ENCODE measurements around the gene ZNF862. TPM values are rescaled to one million over a fixed set of nuclear protein-coding genes. Genes with fewer than 3 reads are reported as not detected.

ZNF862 gene
- polyA plus RNA-seq, 3 donors, result 1.3 to 18.4 (median 2.7) TPM

GRCh38 chr7:149826344-149827088, 11.7 kb upstream of the ZNF862 start:
- H3K4me3 ChIP-seq (replicated peaks in 1 of 3; ENCODE audit: low read depth in 2 of 3, low read length in 3 of 3), result no peak overlapping the region
- H3K9me3 ChIP-seq (replicated peaks in 1 of 2; ENCODE audit: control insufficient read depth in 1 of 2, insufficient read depth in 1 of 2, low read length in 2 of 2), result no peaks in the 10 kb centered on the region
- 78% methylated on average over 9 of the region's 12 CpGs for WGBS (ENCODE audit: insufficient coverage)
- no peak for DNase-seq
- H3K4me1 ChIP-seq (ENCODE audit: control insufficient read depth in 1 of 2, insufficient read depth in 2 of 2, low read length in 2 of 2), result no peaks in the 10 kb centered on the region
- H2AFZ ChIP-seq (ENCODE audit: insufficient read depth, low read depth, low read length, poor library complexity, severe bottlenecking), result no peak overlapping the region
- H4K20me1 ChIP-seq (ENCODE audit: insufficient read depth, low read length), result no peaks in the 10 kb centered on the region
- no peak overlapping the region for H3K9ac ChIP-seq (ENCODE audit: insufficient read depth, low read length, poor library complexity, severe bottlenecking)
- Mint-ChIP-seq H3K27me3 (ENCODE audit: low read depth in 3 of 3) (peaks cover 3 to 6% (median 5%) of the 10 kb centered on the region in 3 donors), H3K27ac (no peak overlapping the region), H3K4me3 (no peak overlapping the region), H3K9me3 (no peaks in the 10 kb centered on the region), H3K4me1 (no peaks in the 10 kb centered on the region), H3K36me3 (no peaks in the 10 kb centered on the region)
- no peak for TF ChIP-seq CTCF (IDR thresholded peaks at IDR 0.05)
- intact Hi-C loops (cut with micrococcal nuclease), result no loop called here
- H3K27ac ChIP-seq (ENCODE audit: low read depth in 1 of 2, low read length in 2 of 2), result no peak overlapping the region
- no peak overlapping the region for H3K4me2 ChIP-seq (replicated peaks; ENCODE audit: extremely low read depth, low read length, poor library complexity, severe bottlenecking)
- H3K36me3 ChIP-seq (replicated peaks in 1 of 2; ENCODE audit: control insufficient read depth in 1 of 2, insufficient read depth in 2 of 2, low read length in 2 of 2), result no peaks in the 10 kb centered on the region
- no peaks in the 10 kb centered on the region for H3K79me2 ChIP-seq (ENCODE audit: insufficient read depth, low read length)
- H3K27me3 ChIP-seq (ENCODE audit: control insufficient read depth in 2 of 2, insufficient read depth in 2 of 2, low read length in 2 of 2), result no peaks in the 10 kb centered on the region

GRCh38 chr7:149827089-149827981, 10.8 kb upstream of the ZNF862 start:
- no peak overlapping the region for H3K27ac Mint-ChIP-seq
- no peaks in the 10 kb centered on the region for H3K27me3 ChIP-seq (ENCODE audit: control insufficient read depth in 2 of 2, insufficient read depth in 2 of 2, low read length in 2 of 2)
- no peak overlapping the region for H3K9ac ChIP-seq (ENCODE audit: insufficient read depth, low read length, poor library complexity, severe bottlenecking)
- H3K27ac ChIP-seq (ENCODE audit: low read depth in 1 of 2, low read length in 2 of 2), result no peak overlapping the region
- no peak overlapping the region for H3K4me3 ChIP-seq (replicated peaks in 1 of 3; ENCODE audit: low read depth in 2 of 3, low read length in 3 of 3)
- H3K36me3 ChIP-seq (replicated peaks in 1 of 2; ENCODE audit: control insufficient read depth in 1 of 2, insufficient read depth in 2 of 2, low read length in 2 of 2), result no peaks in the 10 kb centered on the region
- H3K9me3 Mint-ChIP-seq, result no peaks in the 10 kb centered on the region
- 92% methylated on average over 20 of the region's 23 CpGs for WGBS (ENCODE audit: insufficient coverage)
- H3K27me3 Mint-ChIP-seq (ENCODE audit: low read depth in 3 of 3), result peaks cover 3 to 8% (median 8%) of the 10 kb centered on the region in 3 donors
- no peaks in the 10 kb centered on the region for H3K4me1 ChIP-seq (ENCODE audit: control insufficient read depth in 1 of 2, insufficient read depth in 2 of 2, low read length in 2 of 2)
- H3K4me3 Mint-ChIP-seq, result no peak overlapping the region
- no peak overlapping the region for H2AFZ ChIP-seq (ENCODE audit: insufficient read depth, low read depth, low read length, poor library complexity, severe bottlenecking)
- H3K79me2 ChIP-seq (ENCODE audit: insufficient read depth, low read length), result no peaks in the 10 kb centered on the region
- H4K20me1 ChIP-seq (ENCODE audit: insufficient read depth, low read length), result no peaks in the 10 kb centered on the region
- H3K4me2 ChIP-seq (replicated peaks; ENCODE audit: extremely low read depth, low read length, poor library complexity, severe bottlenecking), result no peak overlapping the region
- intact Hi-C loops (cut with micrococcal nuclease), result no loop called here
- no peaks in the 10 kb centered on the region for H3K36me3 Mint-ChIP-seq
- no peaks in the 10 kb centered on the region for H3K4me1 Mint-ChIP-seq
- DNase-seq, result no peak
- no peaks in the 10 kb centered on the region for H3K9me3 ChIP-seq (replicated peaks in 1 of 2; ENCODE audit: control insufficient read depth in 1 of 2, insufficient read depth in 1 of 2, low read length in 2 of 2)
- no peak for TF ChIP-seq CTCF (IDR thresholded peaks at IDR 0.05)

Measured in CD14-positive monocyte (primary cell).